ENCODE measurements around the gene IGSF22. TPM values are rescaled to one million over a fixed set of nuclear protein-coding genes. Genes with fewer than 3 reads are reported as not detected.
A peak's percentile ranks its signal among the peaks of the same experiment; 100 is the strongest.

IGSF22 gene
- total RNA-seq, 2 donors from 2014 or later = 0.21 TPM; not detected in 1

DNA sequence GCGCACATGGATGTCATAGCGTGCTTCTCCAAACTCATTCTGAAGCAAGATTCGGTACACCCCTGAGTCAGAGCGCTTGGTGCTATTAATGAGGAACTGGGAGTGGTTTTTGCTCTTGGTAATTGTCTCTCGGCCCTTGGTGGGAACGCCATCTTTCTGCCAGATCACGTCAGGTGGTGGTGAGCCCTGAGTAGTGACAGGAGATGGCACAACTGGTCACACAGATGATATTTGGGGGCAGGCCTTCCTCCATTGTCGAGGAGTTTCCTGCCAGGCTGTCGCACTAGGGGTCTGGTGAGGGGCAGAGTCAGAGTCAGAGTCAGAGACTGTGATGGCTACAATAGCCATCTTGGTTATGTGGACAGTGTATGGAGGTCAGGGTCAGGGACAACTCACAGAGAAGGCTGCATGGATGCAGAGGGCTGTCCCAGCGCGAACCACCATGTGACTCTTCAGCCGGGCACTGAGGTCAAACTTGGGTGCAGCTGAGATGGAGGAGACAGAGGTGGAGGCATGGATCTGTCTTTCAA is 18.1 kb downstream of the IGSF22 start:
- no peaks in the 10 kb centered on the region for H3K9me3 ChIP-seq
- DNase-seq (ENCODE audit: low spot score) (no peak), ATAC-seq (ENCODE audit: insufficient number of reproducible peaks, low FRiP score, low read depth) (no peak)
- peaks cover 8 to 19% of the 10 kb centered on the region in 2 donors for H3K4me1 ChIP-seq (ENCODE audit: control insufficient read depth in 1 of 2, low read depth in 2 of 2)
- TF ChIP-seq, protein P1, sequence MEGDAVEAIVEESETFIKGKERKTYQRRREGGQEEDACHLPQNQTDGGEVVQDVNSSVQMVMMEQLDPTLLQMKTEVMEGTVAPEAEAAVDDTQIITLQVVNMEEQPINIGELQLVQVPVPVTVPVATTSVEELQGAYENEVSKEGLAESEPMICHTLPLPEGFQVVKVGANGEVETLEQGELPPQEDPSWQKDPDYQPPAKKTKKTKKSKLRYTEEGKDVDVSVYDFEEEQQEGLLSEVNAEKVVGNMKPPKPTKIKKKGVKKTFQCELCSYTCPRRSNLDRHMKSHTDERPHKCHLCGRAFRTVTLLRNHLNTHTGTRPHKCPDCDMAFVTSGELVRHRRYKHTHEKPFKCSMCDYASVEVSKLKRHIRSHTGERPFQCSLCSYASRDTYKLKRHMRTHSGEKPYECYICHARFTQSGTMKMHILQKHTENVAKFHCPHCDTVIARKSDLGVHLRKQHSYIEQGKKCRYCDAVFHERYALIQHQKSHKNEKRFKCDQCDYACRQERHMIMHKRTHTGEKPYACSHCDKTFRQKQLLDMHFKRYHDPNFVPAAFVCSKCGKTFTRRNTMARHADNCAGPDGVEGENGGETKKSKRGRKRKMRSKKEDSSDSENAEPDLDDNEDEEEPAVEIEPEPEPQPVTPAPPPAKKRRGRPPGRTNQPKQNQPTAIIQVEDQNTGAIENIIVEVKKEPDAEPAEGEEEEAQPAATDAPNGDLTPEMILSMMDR (IDR thresholded peaks at IDR 0.05) = no peak
- H3K4me3 ChIP-seq = no peak overlapping the region
- no peak overlapping the region for H3K27ac ChIP-seq
- H3K36me3 ChIP-seq = no peaks in the 10 kb centered on the region
- H3K27me3 ChIP-seq (replicated peaks; ENCODE audit: insufficient read depth) = no peaks in the 10 kb centered on the region

DNA sequence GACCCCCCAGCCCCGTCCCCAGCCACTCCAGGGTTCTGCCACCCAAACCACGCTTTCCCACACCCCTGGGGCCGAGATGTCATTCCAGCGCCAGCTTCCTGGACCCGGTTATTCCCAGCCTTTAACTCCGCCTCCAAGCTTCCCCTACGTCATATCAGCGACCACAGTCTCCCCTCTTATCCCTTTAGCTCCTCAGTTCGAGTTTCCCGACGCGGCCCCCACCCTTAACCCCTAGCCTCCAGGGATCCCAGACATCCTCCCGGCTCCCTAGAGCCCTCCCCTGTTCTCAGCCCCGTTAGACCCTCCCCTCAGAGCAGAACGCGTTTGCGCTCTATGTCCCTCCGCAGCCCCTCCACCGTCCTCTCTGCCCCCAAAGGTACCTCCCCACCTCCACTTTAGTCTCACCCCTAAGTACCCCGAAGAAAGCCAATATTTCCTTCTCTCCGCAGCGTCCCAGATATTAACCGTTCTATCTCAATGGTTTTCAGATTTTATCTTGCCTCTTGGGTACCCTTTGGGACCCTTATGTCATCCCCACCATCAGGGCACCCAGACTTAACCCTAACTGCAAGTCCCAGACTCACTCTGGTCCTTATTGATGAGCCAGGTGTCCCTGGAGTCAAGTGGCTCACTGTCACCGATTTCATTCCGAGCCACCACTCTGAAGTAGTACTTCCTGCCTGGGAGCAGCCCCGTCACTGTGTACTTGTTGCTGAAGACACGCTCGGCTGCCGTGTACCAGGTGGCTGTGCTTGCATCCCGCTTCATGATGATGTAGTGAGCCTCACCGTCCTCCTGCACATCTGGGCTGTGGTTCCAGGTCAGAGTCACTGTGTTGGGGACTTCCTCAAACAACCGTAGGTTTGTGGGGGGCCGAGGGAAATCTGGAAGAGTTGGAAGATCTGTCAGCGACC is 19.4 kb downstream of the IGSF22 start:
- H3K27me3 ChIP-seq (replicated peaks; ENCODE audit: insufficient read depth) = no peaks in the 10 kb centered on the region
- DNase-seq (ENCODE audit: low spot score) = peak; percentile 48
- peak overlapping the region; percentile 75 for H3K4me3 ChIP-seq
- peaks cover 8 to 19% of the 10 kb centered on the region in 2 donors for H3K4me1 ChIP-seq (ENCODE audit: control insufficient read depth in 1 of 2, low read depth in 2 of 2)
- peak overlapping the region; percentile 69 to 82 for H3K27ac ChIP-seq
- TF ChIP-seq, protein P1 (IDR thresholded peaks at IDR 0.05) = no peak
- ATAC-seq (ENCODE audit: insufficient number of reproducible peaks, low FRiP score, low read depth) = peak; percentile 53
- H3K36me3 ChIP-seq = no peaks in the 10 kb centered on the region
- no peaks in the 10 kb centered on the region for H3K9me3 ChIP-seq

DNA sequence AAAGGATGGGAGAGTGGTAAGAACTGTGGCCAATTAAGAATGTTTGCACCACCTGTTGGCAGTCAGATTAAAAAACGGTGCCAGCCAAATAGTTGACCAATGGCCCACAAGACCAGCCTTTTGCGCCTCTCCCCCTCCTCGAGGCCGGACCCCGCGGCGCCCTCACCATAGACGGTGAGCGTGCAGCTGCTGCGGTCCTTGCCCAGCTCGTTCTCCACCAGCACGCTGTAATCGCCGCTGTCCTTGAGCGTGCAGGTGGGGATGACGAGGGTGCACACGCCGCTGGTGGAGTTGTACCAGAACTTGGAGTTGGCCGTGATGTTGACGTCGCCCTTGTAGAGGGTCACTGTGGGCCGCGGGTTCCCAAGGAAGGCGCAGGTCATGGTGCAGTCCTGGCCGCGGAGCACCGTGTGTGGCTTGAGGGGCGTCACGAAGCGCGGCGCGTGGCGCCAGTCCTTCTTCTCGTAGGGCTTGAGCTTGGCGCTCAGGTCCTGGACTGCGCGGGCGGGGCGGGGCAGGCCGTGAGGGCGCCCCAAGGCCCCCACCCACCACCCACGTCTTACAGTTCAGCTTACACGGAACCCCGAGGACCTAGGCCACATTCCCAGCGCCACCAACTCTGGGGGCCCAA is 20.2 kb downstream of the IGSF22 start:
- Histone ChIP-seq H3K36me3 (no peaks in the 10 kb centered on the region), H3K4me1 (ENCODE audit: control insufficient read depth in 1 of 2, low read depth in 2 of 2) (peaks cover 8 to 19% of the 10 kb centered on the region in 2 donors), H3K9me3 (no peaks in the 10 kb centered on the region), H3K27ac (peak overlapping the region in 1 of 2 donors; percentile 8), H3K4me3 (peak overlapping the region; percentile 75), H3K27me3 (replicated peaks; ENCODE audit: insufficient read depth) (no peaks in the 10 kb centered on the region)
- TF ChIP-seq, protein P1 (IDR thresholded peaks at IDR 0.05) = no peak
- DNase-seq (ENCODE audit: low spot score) = no peak
- no peak for ATAC-seq (ENCODE audit: insufficient number of reproducible peaks, low FRiP score, low read depth)

DNA sequence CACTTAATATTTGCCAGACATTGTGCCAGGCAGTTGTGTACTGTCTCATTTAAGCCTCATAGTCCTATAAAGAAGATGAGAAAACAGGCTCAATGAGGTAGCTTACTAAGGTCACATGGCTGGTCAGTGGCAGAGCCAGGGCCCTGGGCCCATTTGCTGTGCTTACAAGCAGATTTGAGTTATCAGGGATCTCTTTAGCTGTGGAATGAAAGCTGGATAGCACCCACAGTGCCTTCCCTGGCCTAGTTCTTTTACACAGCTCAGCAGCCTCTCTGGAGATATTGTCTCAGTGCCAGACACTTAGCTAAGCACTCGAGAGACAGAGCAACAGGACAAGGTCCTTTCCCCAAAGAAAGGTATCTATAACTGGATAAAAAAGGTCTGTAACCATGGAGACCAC is 21.3 kb downstream of the IGSF22 start:
- TF ChIP-seq, protein P1 (IDR thresholded peaks at IDR 0.05) = no peak
- no peaks in the 10 kb centered on the region for H3K36me3 ChIP-seq
- H3K9me3 ChIP-seq = no peaks in the 10 kb centered on the region
- H3K27me3 ChIP-seq (replicated peaks; ENCODE audit: insufficient read depth) = no peaks in the 10 kb centered on the region
- peaks cover 10 to 23% of the 10 kb centered on the region in 2 donors for H3K4me1 ChIP-seq (ENCODE audit: control insufficient read depth in 1 of 2, low read depth in 2 of 2)
- no peak for ATAC-seq (ENCODE audit: insufficient number of reproducible peaks, low FRiP score, low read depth)
- no peak overlapping the region for H3K27ac ChIP-seq
- H3K4me3 ChIP-seq = no peak overlapping the region
- DNase-seq (ENCODE audit: low spot score) = no peak

- no peak for DNase-seq (ENCODE audit: low spot score)
- H3K27me3 ChIP-seq (replicated peaks; ENCODE audit: insufficient read depth) = no peaks in the 10 kb centered on the region
Measured at GRCh38 chr11:18704045-18704645, 21.8 kb downstream of the IGSF22 start.

More at GRCh38 chr11:18704045-18704645, 21.8 kb downstream of the IGSF22 start:
- H3K36me3 ChIP-seq = no peaks in the 10 kb centered on the region
- no peaks in the 10 kb centered on the region for H3K9me3 ChIP-seq
- no peak overlapping the region for H3K4me3 ChIP-seq
- ATAC-seq (ENCODE audit: insufficient number of reproducible peaks, low FRiP score, low read depth) = no peak
- H3K4me1 ChIP-seq (ENCODE audit: control insufficient read depth in 1 of 2, low read depth in 2 of 2) = peaks cover 12 to 29% of the 10 kb centered on the region in 2 donors
- TF ChIP-seq, protein P1 (IDR thresholded peaks at IDR 0.05) = no peak
- H3K27ac ChIP-seq = no peak overlapping the region

Measured in thoracic aorta (tissue), 2 donors.